MM.1S (cell line): ENCODE data around the gene CCDC192.
A peak's percentile ranks its signal among the peaks of the same experiment; 100 is the strongest.

Experiments
- DNase-seq: peaks from one replicate; pipeline ENCODE4 v3.0.0-alpha.2; 2015
- H2AFZ ChIP-seq: fragments of 300-600 bp; sonication (generic); 2 replicates; pipeline ENCODE4 v1.6.0; 2016; ENCODE audit warnings: antibody characterized with exemption, low read length
- H3F3A ChIP-seq: fragments of 300-600 bp; sonication (generic); 2 replicates; pipeline ENCODE4 v1.6.1; 2016; ENCODE audit warnings: mild to moderate bottlenecking, antibody characterized with exemption, low read length, moderate library complexity, mixed read lengths; ENCODE audit not compliant: insufficient read depth
- H3K27ac ChIP-seq: fragments of 300-600 bp; sonication (generic); 2 replicates; pipeline ENCODE4 v1.5.1; 2016; ENCODE audit warnings: mild to moderate bottlenecking, low read length
- H3K27me3 ChIP-seq: fragments of 300-600 bp; sonication (generic); replicated peaks from 2 replicates; pipeline ENCODE4 v1.6.0; 2016; ENCODE audit warnings: low read length; ENCODE audit not compliant: insufficient read depth
- H3K36me3 ChIP-seq: fragments of 300-600 bp; sonication (generic); replicated peaks from 2 replicates; pipeline ENCODE4 v1.6.1; 2016; ENCODE audit warnings: mild to moderate bottlenecking, low read length, mixed read lengths; ENCODE audit not compliant: insufficient read depth
- H3K4me1 ChIP-seq: fragments of 300-600 bp; sonication (generic); 2 replicates; pipeline ENCODE4 v1.6.1; 2016; ENCODE audit warnings: low read length, mixed read lengths
- H3K4me2 ChIP-seq: fragments of 300-600 bp; sonication (generic); 2 replicates; pipeline ENCODE4 v1.6.0; 2016; ENCODE audit warnings: low read depth, low read length
- H3K4me3 ChIP-seq: fragments of 300-600 bp; sonication (generic); 2 replicates; pipeline ENCODE4 v1.5.1; 2016; ENCODE audit warnings: low read length, mixed read lengths
- H3K79me2 ChIP-seq: fragments of 300-600 bp; sonication (generic); 2 replicates; pipeline ENCODE4 v1.6.1; 2016; ENCODE audit warnings: mixed run types, low read length, mixed read lengths
- H3K9ac ChIP-seq: fragments of 300-600 bp; sonication (generic); 2 replicates; pipeline ENCODE4 v1.6.1; 2016; ENCODE audit warnings: low read length, mixed read lengths
- H3K9me2 ChIP-seq: fragments of 300-600 bp; sonication (generic); replicated peaks from 2 replicates; pipeline ENCODE4 v1.6.1; 2016; ENCODE audit warnings: mild to moderate bottlenecking, low read length, mixed read lengths; ENCODE audit not compliant: insufficient read depth
- H3K9me3 ChIP-seq: fragments of 300-600 bp; sonication (generic); replicated peaks from 2 replicates; pipeline ENCODE4 v1.6.1; 2016; ENCODE audit warnings: mild to moderate bottlenecking, low read length, mixed read lengths; ENCODE audit not compliant: insufficient read depth
- H4K20me1 ChIP-seq: fragments of 300-600 bp; sonication (generic); 2 replicates; pipeline ENCODE4 v1.6.1; 2016; ENCODE audit warnings: mild to moderate bottlenecking, low read length, moderate library complexity, mixed read lengths; ENCODE audit not compliant: insufficient read depth
- EZH2 ChIP-seq: fragments of 300-600 bp; sonication (generic); optimal IDR thresholded peaks from 2 replicates; pipeline ENCODE3; 2017; ENCODE audit warnings: low read depth, mild to moderate bottlenecking, antibody characterized with exemption, low read length, mixed read lengths
- EZH2phosphoT487 ChIP-seq: fragments of 300-600 bp; sonication (generic); IDR thresholded peaks from 2 replicates; pipeline ENCODE4 v1.6.1; 2018; ENCODE audit warnings: antibody characterized with exemption, low read length
- TF ChIP-seq, protein P1 (sequence below): fragments of 300-600 bp; sonication (generic); IDR thresholded peaks from 2 replicates; pipeline ENCODE4 v1.5.1; 2016; ENCODE audit warnings: antibody characterized with exemption, low read length, mixed read lengths

Gene CCDC192

DNA sequence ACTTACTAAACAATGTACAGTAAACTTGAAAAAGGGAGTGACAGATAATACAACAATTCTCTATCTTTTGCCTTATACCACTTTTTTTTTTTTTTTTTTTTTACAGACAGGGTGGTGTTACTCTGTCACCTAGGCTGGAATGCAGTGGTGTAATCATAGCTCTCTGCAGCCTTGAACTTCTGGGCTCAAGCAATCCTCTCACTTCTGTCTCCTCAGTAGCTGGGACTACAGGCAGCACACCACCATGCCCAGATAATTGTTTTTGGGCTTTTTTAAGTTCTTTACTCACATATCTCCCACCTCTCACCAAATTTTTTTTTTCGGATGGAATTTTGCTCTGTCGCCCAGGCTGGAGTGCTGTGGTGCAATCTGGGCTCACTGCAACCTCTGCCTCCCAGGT, 208.4 kb downstream of the CCDC192 start:
- TF ChIP-seq EZH2 (no peak), EZH2phosphoT487 (no peak)
- TF ChIP-seq, protein P1, sequence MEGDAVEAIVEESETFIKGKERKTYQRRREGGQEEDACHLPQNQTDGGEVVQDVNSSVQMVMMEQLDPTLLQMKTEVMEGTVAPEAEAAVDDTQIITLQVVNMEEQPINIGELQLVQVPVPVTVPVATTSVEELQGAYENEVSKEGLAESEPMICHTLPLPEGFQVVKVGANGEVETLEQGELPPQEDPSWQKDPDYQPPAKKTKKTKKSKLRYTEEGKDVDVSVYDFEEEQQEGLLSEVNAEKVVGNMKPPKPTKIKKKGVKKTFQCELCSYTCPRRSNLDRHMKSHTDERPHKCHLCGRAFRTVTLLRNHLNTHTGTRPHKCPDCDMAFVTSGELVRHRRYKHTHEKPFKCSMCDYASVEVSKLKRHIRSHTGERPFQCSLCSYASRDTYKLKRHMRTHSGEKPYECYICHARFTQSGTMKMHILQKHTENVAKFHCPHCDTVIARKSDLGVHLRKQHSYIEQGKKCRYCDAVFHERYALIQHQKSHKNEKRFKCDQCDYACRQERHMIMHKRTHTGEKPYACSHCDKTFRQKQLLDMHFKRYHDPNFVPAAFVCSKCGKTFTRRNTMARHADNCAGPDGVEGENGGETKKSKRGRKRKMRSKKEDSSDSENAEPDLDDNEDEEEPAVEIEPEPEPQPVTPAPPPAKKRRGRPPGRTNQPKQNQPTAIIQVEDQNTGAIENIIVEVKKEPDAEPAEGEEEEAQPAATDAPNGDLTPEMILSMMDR = no peak

DNA sequence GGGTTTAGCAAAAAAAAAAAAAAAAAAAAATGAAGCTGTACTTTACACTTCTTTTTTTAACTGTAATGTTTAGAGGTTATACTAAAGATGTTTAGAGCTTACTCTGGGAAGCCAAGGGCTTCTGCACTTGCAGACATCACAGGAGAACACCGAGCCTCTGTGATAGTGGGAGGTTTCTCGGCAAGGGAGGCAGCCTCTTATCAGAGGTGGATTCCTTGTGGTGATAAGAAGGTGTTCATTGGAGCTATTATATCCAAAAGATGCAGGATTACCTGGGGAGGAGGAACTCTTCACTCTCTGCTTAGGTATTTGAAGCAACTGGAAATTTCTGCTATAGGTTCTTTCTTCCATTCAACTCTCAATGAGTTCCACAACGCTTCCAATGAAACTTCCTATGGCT, 209.2 kb downstream of the CCDC192 start:
- no peaks in the 10 kb centered on the region for H4K20me1 ChIP-seq
- no peaks in the 10 kb centered on the region for H3K27me3 ChIP-seq
- no peak overlapping the region for H2AFZ ChIP-seq
- DNase-seq = no peak
- no peaks in the 10 kb centered on the region for H3K9me2 ChIP-seq
- no peak overlapping the region for H3K9ac ChIP-seq
- no peaks in the 10 kb centered on the region for H3K79me2 ChIP-seq
- no peak overlapping the region for H3K27ac ChIP-seq
- H3K4me2 ChIP-seq = no peak overlapping the region
- H3K4me1 ChIP-seq = peaks cover 8% of the 10 kb centered on the region
- H3K36me3 ChIP-seq = no peaks in the 10 kb centered on the region
- no peak overlapping the region for H3K4me3 ChIP-seq
- no peak for TF ChIP-seq EZH2phosphoT487
- no peak for TF ChIP-seq EZH2
- TF ChIP-seq, protein P1 = no peak
- H3F3A ChIP-seq = 0 out of 2 replicates have a peak, but pooled peaks cover 4% of the 10 kb centered on the region
- no peaks in the 10 kb centered on the region for H3K9me3 ChIP-seq

More for the DNA sequence above, 208.4 kb downstream of the CCDC192 start:
- H3K9ac ChIP-seq = no peak overlapping the region
- H3K4me1 ChIP-seq = peaks cover 5% of the 10 kb centered on the region; the same call in 1 of the 2 replicates
- no peak overlapping the region for H3K4me2 ChIP-seq
- no peak overlapping the region for H3K27ac ChIP-seq
- no peaks in the 10 kb centered on the region for H3K79me2 ChIP-seq
- H4K20me1 ChIP-seq = no peaks in the 10 kb centered on the region
- H3K4me3 ChIP-seq = no peak overlapping the region
- H3K36me3 ChIP-seq = no peaks in the 10 kb centered on the region
- no peak for DNase-seq
- H3K9me3 ChIP-seq = no peaks in the 10 kb centered on the region
- H2AFZ ChIP-seq = no peak overlapping the region
- peaks cover 3% of the 10 kb centered on the region; the same call in 1 of the 2 replicates for H3F3A ChIP-seq
- H3K27me3 ChIP-seq = no peaks in the 10 kb centered on the region
- H3K9me2 ChIP-seq = no peaks in the 10 kb centered on the region

DNA sequence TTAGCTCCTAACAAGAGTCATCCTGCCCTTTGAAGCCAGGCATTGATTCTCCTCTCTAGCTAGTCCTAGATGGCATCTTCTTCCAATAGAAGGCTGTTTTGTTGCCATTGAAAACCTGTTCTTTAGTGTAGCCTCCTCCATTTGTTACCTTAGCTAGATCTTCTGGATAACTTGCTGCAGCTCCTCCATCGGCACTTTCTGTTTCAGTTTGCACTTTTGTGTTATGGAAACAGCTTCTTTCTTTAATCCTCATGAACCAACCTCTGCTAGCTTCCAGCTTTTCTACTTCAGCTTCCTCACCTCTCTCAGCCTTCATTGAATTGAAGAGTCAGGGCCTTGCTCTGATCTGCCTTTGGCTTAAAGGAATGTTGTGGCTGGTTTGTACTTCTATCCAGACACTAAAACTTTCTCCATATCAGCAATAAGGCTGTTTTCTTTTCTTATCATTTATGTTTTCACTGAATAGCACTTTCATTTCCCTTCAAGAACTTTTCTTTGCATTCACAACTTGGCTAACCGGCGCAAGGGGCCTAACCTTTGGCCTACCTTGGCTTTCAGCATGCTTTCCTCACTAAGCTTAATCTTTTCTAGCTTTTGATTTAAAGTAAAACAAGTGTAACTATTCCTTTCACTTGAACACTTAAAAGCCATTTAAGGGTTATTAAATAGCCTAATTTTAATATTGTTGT, 213.8 kb downstream of the CCDC192 start:
- TF ChIP-seq EZH2phosphoT487 (no peak), EZH2 (no peak)
- TF ChIP-seq, protein P1 = no peak
- Histone ChIP-seq H3F3A (peaks cover 4% of the 10 kb centered on the region; the same call in 1 of the 2 replicates), H3K4me1 (peaks cover 25% of the 10 kb centered on the region), H2AFZ (peak overlapping the region; percentile 30; the same call in 1 of the 2 replicates), H3K4me2 (peak overlapping the region; percentile 56), H4K20me1 (no peaks in the 10 kb centered on the region), H3K36me3 (no peaks in the 10 kb centered on the region), H3K27ac (no peak overlapping the region; the same call in 1 of the 2 replicates), H3K9ac (no peak overlapping the region), H3K4me3 (no peak overlapping the region), H3K27me3 (no peaks in the 10 kb centered on the region), H3K79me2 (no peaks in the 10 kb centered on the region), H3K9me2 (no peaks in the 10 kb centered on the region), H3K9me3 (no peaks in the 10 kb centered on the region)
- DNase-seq = peak; percentile 30
